ENCODE measurements around the gene ZBTB40.

The ZBTB40 gene

DNA sequence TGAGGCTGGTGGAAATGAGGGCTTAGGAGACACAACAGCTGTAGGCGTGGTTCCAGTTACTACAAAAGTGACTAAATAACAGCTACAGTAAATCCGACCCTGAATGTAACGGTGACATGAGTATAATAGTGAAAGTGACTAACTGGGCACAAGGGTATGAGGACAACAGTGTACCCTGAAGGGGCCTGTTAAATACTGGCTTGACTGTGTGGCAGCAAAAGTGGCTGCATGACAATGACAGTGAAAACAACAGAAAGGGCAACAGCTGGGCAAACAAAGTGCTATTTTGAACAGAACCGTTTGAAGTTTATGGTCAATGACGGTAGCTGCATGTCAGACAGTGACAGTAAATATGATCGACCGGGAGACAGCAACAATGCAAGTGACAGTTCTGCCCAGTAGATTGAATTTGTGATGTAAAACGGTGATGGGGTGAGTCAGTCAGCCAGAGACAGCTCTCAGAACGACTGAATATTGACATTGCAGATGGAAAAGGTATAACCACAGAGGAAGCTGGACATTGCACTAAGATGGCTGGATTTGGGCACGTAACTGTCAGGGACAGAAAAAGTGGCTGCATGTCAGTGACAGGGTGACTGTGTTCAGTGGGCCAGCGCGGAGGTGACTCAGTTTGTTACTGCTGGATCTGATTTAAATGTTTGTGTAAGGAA is 1.2 kb upstream of the ZBTB40 start:
- H3K27me3 ChIP-seq, result no peaks in the 10 kb centered on the region
- H3K9ac ChIP-seq, result no peak overlapping the region
- H3K4me3 ChIP-seq, result no peak overlapping the region
- H3K36me3 ChIP-seq, result no peaks in the 10 kb centered on the region
- no peak for TF ChIP-seq Cebpa-rat (IDR thresholded peaks at IDR 0.05)
- H3K4me2 ChIP-seq, result no peak overlapping the region
- peaks cover 23% of the 10 kb centered on the region for H3K4me1 ChIP-seq
- peaks cover 3% of the 10 kb centered on the region; the same call in 1 of the 2 replicates for H4K20me1 ChIP-seq
- H3K9me3 ChIP-seq, result no peaks in the 10 kb centered on the region
- no peak overlapping the region for H3K27ac ChIP-seq

DNA sequence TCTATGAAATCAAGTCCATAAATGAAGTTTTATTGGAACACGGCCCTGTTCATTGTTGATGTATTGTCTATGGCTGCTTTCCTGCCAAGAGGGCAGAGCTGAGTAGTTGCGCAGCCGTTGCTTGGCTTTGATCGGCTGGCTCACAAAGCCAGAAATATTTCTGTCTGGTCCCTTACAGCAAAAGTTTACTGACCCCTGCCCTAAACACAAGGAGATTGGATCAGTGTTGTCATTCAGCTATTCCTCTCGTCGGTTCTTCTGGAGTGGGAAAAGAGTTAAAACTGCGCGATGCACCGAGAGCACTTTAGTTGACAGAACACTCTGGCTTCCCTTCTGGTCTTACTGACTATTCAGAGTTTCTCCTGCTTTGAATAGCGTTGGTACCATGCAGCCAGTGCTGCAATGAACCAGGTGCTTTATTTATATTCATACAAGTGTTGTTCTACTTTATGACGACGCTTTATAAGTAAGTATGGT is 868 bp downstream of the ZBTB40 start:
- Histone ChIP-seq H3K9me3 (no peaks in the 10 kb centered on the region), H3K4me1 (peaks cover 23% of the 10 kb centered on the region), H3K27me3 (no peaks in the 10 kb centered on the region), H3K4me3 (peak overlapping the region; percentile 88), H3K4me2 (peak overlapping the region; percentile 76), H3K9ac (peak overlapping the region; percentile 91), H3K27ac (peak overlapping the region; percentile 91), H3K36me3 (peaks cover 5% of the 10 kb centered on the region; the same call in 1 of the 2 replicates), H4K20me1 (peaks cover 24% of the 10 kb centered on the region; the same call in 1 of the 2 replicates)
- no peak for TF ChIP-seq Cebpa-rat (IDR thresholded peaks at IDR 0.05)

DNA sequence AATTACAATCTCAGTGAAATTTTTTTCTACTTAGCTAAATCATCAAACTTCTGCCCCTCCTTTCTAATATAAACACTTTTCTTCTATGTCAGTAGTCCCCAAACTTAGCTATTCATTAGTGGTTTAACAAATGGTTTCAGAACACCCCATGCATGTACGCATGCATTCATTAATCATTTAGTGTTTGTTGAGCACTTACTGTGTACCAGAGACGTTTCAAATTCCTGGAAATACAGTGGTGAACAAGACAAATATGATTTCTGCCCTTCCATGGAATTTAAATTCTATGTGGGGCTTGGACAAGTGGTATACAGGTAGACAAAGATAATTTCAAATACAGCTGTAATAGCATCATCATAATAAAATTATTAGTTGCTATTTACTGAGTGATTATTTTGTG is 1.5 kb downstream of the ZBTB40 start:
- Histone ChIP-seq H3K9ac (no peak overlapping the region; the same call in 1 of the 2 replicates), H3K4me1 (peaks cover 23% of the 10 kb centered on the region), H3K4me3 (peak overlapping the region; percentile 88), H3K4me2 (peak overlapping the region; percentile 76), H3K27ac (no peak overlapping the region), H3K27me3 (no peaks in the 10 kb centered on the region), H4K20me1 (peaks cover 30% of the 10 kb centered on the region), H3K36me3 (peaks cover 11% of the 10 kb centered on the region; the same call in 1 of the 2 replicates), H3K9me3 (no peaks in the 10 kb centered on the region)
- TF ChIP-seq Cebpa-rat (IDR thresholded peaks at IDR 0.05), result no peak

DNA sequence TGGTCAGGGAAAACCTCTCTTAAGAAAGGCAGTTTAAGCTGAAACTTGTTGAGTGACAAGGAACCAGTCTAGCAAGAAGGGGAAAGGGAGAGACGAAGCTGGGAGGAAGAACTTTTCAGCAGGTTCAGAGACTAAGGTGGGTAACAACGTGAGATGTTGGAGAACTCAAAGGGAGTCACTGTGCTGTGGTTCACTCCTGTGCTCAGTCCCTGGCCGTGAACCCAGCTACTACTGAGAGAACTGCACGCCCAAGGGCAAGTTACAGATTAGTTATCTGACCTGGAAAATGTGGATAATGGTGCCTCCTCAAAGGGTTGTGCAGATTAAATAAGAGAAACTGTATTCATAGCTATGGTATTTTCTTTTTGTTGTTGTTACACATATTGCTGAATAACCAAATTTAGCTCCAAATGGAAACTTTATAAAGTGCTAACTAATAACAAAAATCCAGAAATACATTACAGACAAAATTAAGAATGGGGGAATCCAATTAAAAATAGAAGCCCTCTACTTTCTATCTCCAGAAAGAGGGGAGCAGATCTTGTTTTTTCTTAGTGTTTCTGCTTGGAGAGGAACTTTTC is 2.9 kb downstream of the ZBTB40 start:
- Histone ChIP-seq H4K20me1 (peaks cover 43% of the 10 kb centered on the region), H3K9ac (no peak overlapping the region), H3K4me1 (peaks cover 23% of the 10 kb centered on the region), H3K4me3 (no peak overlapping the region), H3K36me3 (peaks cover 13% of the 10 kb centered on the region; the same call in 1 of the 2 replicates), H3K27ac (no peak overlapping the region), H3K9me3 (no peaks in the 10 kb centered on the region), H3K4me2 (no peak overlapping the region), H3K27me3 (no peaks in the 10 kb centered on the region)
- no peak for TF ChIP-seq Cebpa-rat (IDR thresholded peaks at IDR 0.05)

DNA sequence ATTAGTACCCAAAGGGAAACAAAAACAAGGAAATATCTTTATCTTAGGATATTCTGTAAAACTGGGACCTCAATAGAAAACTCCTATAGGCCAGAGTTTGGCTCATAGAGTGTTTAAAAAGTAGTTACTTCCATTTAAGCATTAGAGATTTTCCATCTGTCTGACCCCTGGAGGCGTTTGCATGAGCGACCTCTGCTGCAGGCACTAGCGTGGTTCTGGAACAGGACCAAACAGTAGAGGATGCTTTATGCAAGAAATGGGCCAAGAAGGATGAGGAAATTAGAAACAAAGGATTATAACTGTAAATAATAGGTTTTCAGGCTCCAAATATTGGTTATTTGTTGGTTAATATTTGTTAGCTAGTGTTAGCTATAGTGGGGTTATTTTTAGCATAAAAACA is 5.7 kb downstream of the ZBTB40 start:
- Histone ChIP-seq H3K9ac (no peak overlapping the region), H3K27ac (no peak overlapping the region), H3K27me3 (no peaks in the 10 kb centered on the region), H3K4me1 (peaks cover 26% of the 10 kb centered on the region), H3K4me3 (no peak overlapping the region), H4K20me1 (peaks cover 70% of the 10 kb centered on the region), H3K4me2 (no peak overlapping the region), H3K9me3 (no peaks in the 10 kb centered on the region), H3K36me3 (peaks cover 13% of the 10 kb centered on the region; the same call in 1 of the 2 replicates)
- TF ChIP-seq Cebpa-rat (IDR thresholded peaks at IDR 0.05), result no peak

DNA sequence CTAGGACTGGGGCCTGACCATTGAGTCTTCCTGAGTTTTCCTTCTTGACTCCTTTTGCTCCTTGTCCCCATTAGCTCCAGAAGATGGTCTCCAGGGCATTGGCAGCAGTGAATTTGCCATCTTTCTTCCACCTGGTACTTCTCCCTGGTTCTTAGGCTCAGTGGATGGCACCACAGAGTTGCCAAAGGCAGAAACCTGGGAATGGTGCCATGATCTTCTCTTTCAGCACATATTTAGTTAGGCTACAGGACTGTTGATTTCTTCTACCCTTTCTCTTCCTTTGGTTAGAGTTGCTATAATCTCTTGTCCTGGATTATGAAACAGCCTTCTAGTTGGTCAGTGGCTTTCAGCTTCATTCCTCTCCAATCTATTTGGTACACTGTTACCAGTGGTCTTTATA is 6.2 kb downstream of the ZBTB40 start:
- Histone ChIP-seq H3K4me2 (no peak overlapping the region), H3K9ac (no peak overlapping the region)
- no peak for TF ChIP-seq Cebpa-rat (IDR thresholded peaks at IDR 0.05)

DNA sequence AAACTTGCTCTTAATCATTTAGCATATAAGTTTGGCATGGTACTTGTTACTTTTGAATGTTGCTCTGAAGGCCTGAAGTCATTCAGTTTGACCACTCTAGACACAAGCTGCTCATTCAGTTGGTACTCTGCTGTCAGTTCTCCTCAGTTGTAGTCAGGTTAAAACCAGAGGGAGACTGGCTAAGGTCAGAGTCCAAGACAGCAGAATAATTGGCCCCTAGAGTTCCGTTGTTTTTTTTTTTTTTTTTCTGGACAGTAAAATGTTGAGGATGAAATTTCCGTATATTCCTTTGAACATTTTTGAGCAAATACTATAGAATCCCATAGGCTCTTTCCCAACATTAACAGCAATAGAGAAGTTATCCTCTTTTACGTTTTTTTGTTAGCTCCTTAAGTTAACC is 9.4 kb downstream of the ZBTB40 start:
- H3K9me3 ChIP-seq, result peaks cover 21% of the 10 kb centered on the region
- H3K4me2 ChIP-seq, result no peak overlapping the region
- no peak overlapping the region for H3K4me3 ChIP-seq
- H3K4me1 ChIP-seq, result peaks cover 9% of the 10 kb centered on the region
- peaks cover 87% of the 10 kb centered on the region for H4K20me1 ChIP-seq
- TF ChIP-seq Cebpa-rat (IDR thresholded peaks at IDR 0.05), result no peak
- H3K27ac ChIP-seq, result no peak overlapping the region
- H3K36me3 ChIP-seq, result peaks cover 31% of the 10 kb centered on the region
- no peaks in the 10 kb centered on the region for H3K27me3 ChIP-seq
- H3K9ac ChIP-seq, result no peak overlapping the region

More for the DNA sequence above, 6.2 kb downstream of the ZBTB40 start:
- Histone ChIP-seq H3K27me3 (no peaks in the 10 kb centered on the region), H3K4me3 (no peak overlapping the region), H3K4me1 (peaks cover 23% of the 10 kb centered on the region), H3K36me3 (peaks cover 13% of the 10 kb centered on the region; the same call in 1 of the 2 replicates), H3K9me3 (no peaks in the 10 kb centered on the region), H4K20me1 (peaks cover 75% of the 10 kb centered on the region), H3K27ac (no peak overlapping the region)

DNA sequence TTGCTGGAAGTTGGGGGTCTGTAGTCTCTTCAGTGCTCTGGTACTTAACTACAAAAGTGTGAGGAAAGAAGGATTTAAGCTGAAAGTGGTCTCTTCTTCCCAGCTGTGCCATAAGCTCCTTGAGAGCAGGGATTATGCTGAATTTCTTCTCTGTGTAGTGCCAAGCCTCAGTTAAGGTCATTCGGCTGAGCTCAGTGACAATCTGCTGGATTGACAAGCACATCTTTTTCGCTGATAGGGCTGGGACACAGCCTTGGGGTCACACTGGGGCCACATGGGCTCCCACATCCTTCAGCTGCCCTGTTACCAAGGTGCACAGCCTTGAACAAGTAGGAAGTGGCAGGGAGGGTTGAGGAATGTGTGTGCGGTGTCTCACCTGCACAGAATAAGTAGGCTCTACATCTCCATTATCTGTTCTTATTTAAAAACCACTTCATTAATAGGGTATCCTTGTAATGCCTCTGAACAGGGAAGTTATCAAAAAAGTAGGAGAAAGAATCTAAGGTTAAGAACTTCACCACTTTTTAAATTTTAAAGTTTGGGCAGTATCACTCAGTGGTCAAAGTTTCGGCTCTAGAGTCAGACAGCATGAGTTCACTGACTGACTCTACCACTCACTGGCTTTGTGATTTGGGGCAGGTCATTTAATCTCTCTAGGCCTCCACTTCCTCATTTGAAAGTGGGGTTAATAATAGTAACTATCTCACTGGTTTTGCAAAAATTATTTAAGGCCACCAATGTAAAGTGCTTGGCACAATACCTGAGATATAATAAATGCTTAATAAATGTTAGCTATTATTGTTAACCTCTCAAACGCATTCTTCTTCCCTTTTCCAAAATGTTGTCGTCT is 10.3 kb downstream of the ZBTB40 start:
- Histone ChIP-seq H4K20me1 (peaks cover 87% of the 10 kb centered on the region), H3K9me3 (peaks cover 21% of the 10 kb centered on the region), H3K27ac (no peak overlapping the region), H3K4me2 (0 out of 2 replicates have a peak overlapping the region, but pooled peaks have one; percentile 8), H3K36me3 (peaks cover 26% of the 10 kb centered on the region), H3K27me3 (no peaks in the 10 kb centered on the region), H3K4me1 (peaks cover 9% of the 10 kb centered on the region), H3K9ac (no peak overlapping the region), H3K4me3 (no peak overlapping the region)
- no peak for TF ChIP-seq Cebpa-rat (IDR thresholded peaks at IDR 0.05)

DNA sequence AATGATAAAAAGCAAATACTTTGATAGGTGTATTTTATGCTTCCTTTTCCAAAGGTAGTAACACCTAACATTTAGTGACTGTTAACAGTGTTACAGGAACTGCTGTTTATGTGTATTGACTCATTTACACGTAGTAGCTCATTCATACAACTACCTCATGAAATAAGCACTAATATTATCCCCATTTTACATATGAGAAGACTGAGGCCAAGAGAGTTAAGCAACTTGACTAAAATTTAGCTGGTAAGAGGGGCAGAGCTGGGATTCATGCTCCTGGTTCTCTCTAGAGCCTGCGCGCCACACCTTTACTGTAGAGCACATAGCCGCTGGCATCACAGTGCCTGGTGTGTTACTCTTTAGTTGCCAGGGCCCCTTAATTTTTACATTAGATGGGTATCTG is 11.3 kb downstream of the ZBTB40 start:
- Histone ChIP-seq H4K20me1 (peaks cover 87% of the 10 kb centered on the region), H3K36me3 (peaks cover 21% of the 10 kb centered on the region), H3K4me3 (no peak overlapping the region), H3K27ac (no peak overlapping the region), H3K4me2 (no peak overlapping the region), H3K27me3 (no peaks in the 10 kb centered on the region), H3K4me1 (peaks cover 9% of the 10 kb centered on the region), H3K9me3 (peaks cover 21% of the 10 kb centered on the region), H3K9ac (no peak overlapping the region)
- no peak for TF ChIP-seq Cebpa-rat (IDR thresholded peaks at IDR 0.05)
